ENCODE results near the gene TEPSIN.

DNA sequence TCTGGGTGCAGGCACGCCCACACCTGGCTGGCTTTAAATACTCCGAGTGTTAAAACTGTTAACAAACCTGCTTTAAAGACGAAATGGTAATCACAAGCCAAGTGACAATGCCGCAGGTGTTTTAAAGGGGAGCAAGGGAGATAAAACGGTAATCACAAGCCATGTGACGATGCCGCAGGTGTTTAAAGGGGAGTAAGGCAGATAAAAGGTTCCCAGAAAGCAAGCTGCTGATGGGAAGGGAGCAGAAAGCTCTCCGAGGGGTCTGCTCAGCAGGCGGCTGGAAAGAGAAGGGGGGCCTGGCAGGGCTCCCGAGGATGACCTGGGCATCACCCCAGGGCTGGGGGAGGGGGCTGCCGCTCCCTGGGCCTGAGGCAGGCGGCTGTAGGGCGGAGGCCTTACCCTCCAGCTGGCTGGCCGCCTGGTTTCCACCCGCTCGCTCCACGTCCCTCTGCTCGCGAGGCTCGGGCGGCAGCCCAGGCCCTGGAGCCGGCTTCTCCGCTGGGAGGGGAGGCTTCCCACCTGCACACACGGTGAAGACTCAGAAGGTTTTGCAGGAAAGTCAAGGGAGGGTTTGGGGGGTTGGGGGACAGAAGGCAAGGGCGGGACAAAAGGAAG, 12.3 kb upstream of the TEPSIN start:
- TF ChIP-seq MYC (IDR thresholded peaks at IDR 0.05; ENCODE audit: low read depth, low read length) (no peak), EZH2 (IDR thresholded peaks at IDR 0.05; ENCODE audit: borderline replicate concordance, low read depth, low read length, severe bottlenecking) (no peak), JUN (IDR thresholded peaks at IDR 0.05; ENCODE audit: borderline replicate concordance, insufficient read depth, insufficient read length, low read depth) (no peak), POLR2A (IDR thresholded peaks at IDR 0.05; ENCODE audit: low read depth, low read length) (no peak)
- TF ChIP-seq, protein P1, sequence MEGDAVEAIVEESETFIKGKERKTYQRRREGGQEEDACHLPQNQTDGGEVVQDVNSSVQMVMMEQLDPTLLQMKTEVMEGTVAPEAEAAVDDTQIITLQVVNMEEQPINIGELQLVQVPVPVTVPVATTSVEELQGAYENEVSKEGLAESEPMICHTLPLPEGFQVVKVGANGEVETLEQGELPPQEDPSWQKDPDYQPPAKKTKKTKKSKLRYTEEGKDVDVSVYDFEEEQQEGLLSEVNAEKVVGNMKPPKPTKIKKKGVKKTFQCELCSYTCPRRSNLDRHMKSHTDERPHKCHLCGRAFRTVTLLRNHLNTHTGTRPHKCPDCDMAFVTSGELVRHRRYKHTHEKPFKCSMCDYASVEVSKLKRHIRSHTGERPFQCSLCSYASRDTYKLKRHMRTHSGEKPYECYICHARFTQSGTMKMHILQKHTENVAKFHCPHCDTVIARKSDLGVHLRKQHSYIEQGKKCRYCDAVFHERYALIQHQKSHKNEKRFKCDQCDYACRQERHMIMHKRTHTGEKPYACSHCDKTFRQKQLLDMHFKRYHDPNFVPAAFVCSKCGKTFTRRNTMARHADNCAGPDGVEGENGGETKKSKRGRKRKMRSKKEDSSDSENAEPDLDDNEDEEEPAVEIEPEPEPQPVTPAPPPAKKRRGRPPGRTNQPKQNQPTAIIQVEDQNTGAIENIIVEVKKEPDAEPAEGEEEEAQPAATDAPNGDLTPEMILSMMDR (IDR thresholded peaks at IDR 0.05; ENCODE audit: extremely low read depth in 1 of 2, insufficient read depth in 1 of 2, low read depth in 1 of 2, low read length in 2 of 2), result no peak

Data from endothelial cell of umbilical vein (primary cell).